NOMO-1 treated with dmso at 0.1 percent for 144 hours (cell line): Measurements from ENCODE around the gene UBAC2.
"Not testable (repeated sequence)": the region's sequence is repeated elsewhere in the genome, so short reads cannot be mapped to it uniquely, and the experiment has no call there.

ENCODE experiments used
- DNase-seq: peaks from one replicate; lab custom pipeline; 2025; ENCODE audit not compliant: unreplicated experiment; lab: John Stamatoyannopoulos, UW

Gene UBAC2

GRCh38 chr13:99211421-99212035 is 10.9 kb downstream of the UBAC2 start:
- no peak for DNase-seq

- DNase-seq: no peak
These were observed 13.6 kb downstream of the UBAC2 start for GRCh38 chr13:99214232-99214631.

- no peak for DNase-seq
These were observed 14.1 kb downstream of the UBAC2 start for GRCh38 chr13:99214731-99215130.

GRCh38 chr13:99215184-99215830 is 14.7 kb downstream of the UBAC2 start:
- no peak for DNase-seq

GRCh38 chr13:99217461-99218110 is 16.9 kb downstream of the UBAC2 start:
- DNase-seq: no peak

- no peak for DNase-seq
These were observed 17.5 kb downstream of the UBAC2 start for GRCh38 chr13:99218126-99218525.

- DNase-seq: no peak
These were observed 17.9 kb downstream of the UBAC2 start for GRCh38 chr13:99218545-99218944.

GRCh38 chr13:99218969-99219368 is 18.3 kb downstream of the UBAC2 start:
- DNase-seq: no peak

- DNase-seq: no peak
These were observed 19.7 kb downstream of the UBAC2 start for GRCh38 chr13:99220199-99220935.

GRCh38 chr13:99221567-99222239 is 21.0 kb downstream of the UBAC2 start:
- DNase-seq: no peak

GRCh38 chr13:99223587-99223986 is 22.9 kb downstream of the UBAC2 start:
- no peak for DNase-seq

- DNase-seq: peak; percentile 58
These were observed 23.4 kb downstream of the UBAC2 start for GRCh38 chr13:99224021-99224420.

- DNase-seq: peak; percentile 61
These were observed 24.4 kb downstream of the UBAC2 start for GRCh38 chr13:99225078-99225477.

- DNase-seq: no peak
These were observed 25.9 kb downstream of the UBAC2 start for GRCh38 chr13:99226513-99226912.

GRCh38 chr13:99227331-99227900 is 26.8 kb downstream of the UBAC2 start:
- DNase-seq: no peak

- DNase-seq: peak; percentile 78
These were observed 27.4 kb downstream of the UBAC2 start for GRCh38 chr13:99227909-99228688.

- DNase-seq: peak; percentile 62
These were observed 28.4 kb downstream of the UBAC2 start for GRCh38 chr13:99228737-99229691.

GRCh38 chr13:99230588-99230987 is 29.9 kb downstream of the UBAC2 start:
- DNase-seq: not testable (repeated sequence)

- DNase-seq: no peak
These were observed 30.3 kb downstream of the UBAC2 start for GRCh38 chr13:99230991-99231390.
